ENCODE data around the gene GSN. TPM values are rescaled to one million over a fixed set of nuclear protein-coding genes. Genes with fewer than 3 reads are reported as not detected.

GSN gene
- total RNA-seq, 1 experiment from 2014 or later = 283 TPM

DNA sequence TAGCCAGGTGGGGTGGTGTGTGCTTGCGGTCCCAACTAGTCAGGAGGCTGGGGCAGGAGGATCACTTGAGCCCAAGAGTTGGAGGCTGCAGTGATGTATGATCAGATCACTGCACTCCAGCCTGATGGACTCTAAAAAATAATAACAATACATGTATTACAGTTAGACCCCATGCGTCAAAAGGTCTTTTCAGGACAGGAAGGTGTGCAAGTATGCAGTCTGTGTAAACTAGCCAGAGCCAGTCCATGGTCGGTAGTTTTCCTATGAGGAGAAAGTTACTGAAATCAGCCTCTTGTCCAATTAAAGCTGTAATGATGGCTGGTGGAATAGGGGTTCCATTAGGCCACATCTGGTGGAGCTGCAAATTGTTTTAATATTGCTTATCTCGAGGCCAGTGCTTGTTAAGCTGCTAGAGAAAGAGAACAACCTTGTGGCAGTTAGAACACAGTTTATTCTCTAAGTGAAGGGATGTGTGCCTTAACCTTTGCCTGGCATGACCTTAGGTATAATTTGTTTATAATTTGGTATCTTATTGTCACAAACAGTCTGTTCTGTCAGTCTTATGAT lies 103.6 kb downstream of the GSN start:
- no peak for DNase-seq (ENCODE audit: low spot score)

DNA sequence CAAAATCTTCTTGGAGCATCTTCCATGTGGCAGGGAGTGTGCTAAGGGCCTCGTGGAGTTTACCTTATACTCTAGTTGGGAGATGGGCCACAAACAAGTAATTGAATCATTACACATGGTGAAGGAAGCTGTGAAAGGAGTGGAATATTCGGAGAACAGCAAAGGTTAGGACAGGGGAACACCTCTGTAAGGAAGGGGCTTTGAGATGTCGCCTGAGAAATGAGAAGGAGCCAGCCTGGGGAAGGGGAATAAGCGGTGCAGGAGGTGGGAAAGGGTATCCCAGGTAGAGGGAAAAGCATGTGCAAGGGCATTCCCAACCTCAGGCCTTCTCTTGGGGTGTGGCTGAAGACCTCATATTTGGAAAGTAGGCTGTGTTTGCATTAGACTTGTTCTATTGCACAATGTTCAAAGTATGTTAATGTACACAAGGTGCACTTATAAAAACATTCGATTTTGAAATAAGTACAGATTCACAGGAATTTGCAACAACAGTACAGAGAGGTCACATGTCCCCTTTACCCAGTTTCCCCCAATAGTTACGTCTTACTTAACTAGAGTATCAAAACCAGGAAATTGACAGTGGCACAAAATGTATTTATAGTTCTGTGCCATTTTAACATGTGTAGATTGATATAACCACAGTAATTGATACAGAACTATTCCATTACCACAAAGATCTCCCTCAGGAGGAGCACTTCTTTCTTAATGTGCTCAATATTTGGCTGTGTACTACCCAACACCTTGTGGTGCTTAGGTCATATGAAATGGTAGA lies 104.5 kb downstream of the GSN start:
- DNase-seq (ENCODE audit: low spot score) = no peak

DNA sequence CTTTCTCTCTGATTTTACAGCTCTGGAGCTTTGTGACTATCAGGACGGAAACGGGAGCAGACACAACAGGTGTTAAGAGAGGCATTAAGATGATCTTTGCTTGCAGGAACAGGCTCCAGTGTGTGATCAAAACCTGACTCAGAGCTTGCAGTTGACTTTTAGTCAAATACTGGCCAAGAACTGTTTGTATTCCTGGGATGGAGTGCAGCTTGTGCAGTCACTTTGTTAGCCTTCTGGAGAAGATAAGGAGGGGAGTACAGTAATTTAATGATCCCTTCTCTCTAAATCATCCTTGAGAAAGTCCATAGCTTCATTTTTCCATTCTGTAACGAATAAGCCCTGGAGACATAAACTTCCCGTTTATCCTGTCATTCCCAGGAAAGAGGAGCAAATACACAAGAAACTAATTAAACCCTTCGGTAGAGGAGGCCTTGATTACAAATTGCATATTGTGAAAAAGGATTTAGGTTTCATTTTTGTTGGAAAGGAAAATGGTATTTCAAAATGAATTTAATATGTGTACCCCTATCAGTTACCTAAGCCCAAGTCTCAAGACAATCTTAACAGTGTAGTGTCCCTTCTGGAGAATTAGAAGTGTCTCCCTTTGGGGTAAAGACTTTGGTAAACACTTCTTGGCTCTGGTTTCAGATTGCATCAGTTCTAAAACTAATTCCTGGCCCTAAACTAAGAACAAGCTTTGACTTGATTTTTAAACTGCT lies 105.2 kb downstream of the GSN start:
- DNase-seq (ENCODE audit: low spot score) = no peak

DNA sequence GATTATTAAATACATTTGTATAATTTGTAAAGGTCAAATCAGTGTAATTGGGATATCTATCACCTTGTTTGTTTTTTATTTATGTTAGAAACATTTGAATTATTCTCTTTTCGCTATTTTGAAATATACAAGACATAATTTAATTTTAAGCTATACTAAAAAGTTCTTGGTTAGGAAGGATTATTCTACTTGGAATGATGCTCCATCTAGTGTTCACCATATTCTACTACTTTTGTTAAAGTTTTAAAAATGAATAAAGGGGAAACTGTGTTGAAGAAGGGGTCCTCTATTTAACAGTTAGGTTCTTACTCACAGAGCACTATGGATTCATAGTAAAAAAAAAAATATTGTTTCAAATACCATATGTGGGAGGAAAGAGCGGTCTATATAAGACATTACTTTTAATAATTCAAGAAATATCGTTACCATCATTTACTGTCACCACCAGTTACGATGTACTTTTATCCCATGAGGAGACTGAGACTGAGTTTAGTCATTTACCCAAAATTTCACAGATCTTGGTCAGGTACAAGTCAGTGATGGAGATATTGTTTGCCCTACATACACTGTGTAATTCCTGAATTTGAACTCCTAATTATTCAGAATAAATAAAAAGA lies 108.4 kb downstream of the GSN start:
- no peak for DNase-seq (ENCODE audit: low spot score)

DNA sequence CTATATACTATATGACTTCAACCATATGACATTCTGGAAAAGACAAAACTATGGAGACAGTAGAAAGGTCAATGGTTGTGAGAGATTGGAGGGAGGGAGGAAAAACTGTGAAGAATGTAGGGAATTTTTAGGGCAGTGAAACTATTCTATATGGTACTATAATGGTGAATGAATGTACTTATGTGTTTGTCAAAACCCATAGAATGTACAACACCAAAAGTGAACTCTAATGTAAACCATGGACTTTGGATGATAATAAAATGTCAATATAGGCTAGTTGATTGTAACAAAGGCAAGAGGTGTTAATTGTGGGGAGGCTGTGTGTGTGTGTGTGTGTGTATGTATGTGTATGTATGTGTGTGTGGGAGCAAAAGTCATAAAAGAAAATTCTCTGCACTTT lies 112.9 kb downstream of the GSN start:
- no peak for DNase-seq (ENCODE audit: low spot score)

Other genes starting within 250 kb of the GSN start
- gene C5, start 217.9 kb upstream of the GSN start, total RNA-seq (2014; rRNA removed; shearing (Covaris generic)) = 0.08 and 0.33 TPM in 2 replicates
- gene CNTRL, start 193.2 kb upstream of the GSN start, total RNA-seq (2014; rRNA removed; shearing (Covaris generic)) = 4.7 and 7.4 TPM in 2 replicates
- 10.4 and 11.1 TPM in 2 replicates for gene RAB14, start 66.3 kb upstream of the GSN start, total RNA-seq (2014; rRNA removed; shearing (Covaris generic))
- gene STOM, start 102.1 kb downstream of the GSN start, total RNA-seq (2014; rRNA removed; shearing (Covaris generic)) = not detected in 2 replicates
- not detected in 2 replicates for gene GGTA1, start 231.7 kb downstream of the GSN start, total RNA-seq (2014; rRNA removed; shearing (Covaris generic))

Measured in HT-29 (cell line).